AG20443 (cell line): ENCODE results near the gene P4HA3.

ENCODE experiments used
- DNase-seq: peaks from one replicate; pipeline ENCODE4 v3.0.0; 2012; ENCODE audit warnings: low spot score, mixed read lengths

P4HA3 gene

DNA sequence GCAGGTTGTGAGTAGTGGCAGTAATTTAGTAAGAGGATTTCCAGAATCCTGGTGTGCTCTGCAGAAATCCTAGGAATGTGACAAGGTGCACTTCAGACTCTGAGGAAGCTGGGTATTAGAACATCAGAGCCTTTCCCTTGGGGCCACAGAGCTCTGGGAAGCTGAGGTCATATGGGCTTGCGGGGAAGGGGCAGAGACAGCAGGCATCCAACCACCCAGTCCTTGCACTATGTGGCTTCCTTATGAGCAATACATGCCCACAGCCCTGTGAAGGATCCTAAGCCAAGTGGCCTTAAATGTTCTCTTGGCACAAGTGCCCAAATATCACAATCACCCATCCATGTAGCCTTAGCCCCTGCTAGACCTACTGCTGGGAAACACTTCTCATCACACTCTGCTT lies 46.2 kb downstream of the P4HA3 start:
- no peak for DNase-seq

DNA sequence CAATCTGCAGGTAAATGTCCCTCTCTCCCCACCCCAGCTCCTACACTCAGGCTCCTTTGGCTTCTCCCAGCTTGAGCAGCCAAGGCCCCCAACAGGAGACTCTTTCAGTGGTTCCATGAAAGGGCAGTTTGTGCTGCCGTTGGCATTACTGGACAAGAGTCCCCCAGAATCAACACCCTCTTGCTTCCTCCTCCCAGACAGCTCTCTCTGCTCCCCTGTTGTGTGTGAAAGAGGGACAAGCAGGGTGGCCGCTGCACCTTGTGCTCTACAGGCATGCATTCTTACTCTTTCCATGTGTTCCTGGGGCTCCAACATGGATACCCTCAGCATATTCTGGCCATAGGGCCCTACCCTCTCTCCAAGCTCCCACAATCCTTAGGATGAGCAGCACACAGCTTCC lies 48.7 kb downstream of the P4HA3 start:
- no peak for DNase-seq

DNA sequence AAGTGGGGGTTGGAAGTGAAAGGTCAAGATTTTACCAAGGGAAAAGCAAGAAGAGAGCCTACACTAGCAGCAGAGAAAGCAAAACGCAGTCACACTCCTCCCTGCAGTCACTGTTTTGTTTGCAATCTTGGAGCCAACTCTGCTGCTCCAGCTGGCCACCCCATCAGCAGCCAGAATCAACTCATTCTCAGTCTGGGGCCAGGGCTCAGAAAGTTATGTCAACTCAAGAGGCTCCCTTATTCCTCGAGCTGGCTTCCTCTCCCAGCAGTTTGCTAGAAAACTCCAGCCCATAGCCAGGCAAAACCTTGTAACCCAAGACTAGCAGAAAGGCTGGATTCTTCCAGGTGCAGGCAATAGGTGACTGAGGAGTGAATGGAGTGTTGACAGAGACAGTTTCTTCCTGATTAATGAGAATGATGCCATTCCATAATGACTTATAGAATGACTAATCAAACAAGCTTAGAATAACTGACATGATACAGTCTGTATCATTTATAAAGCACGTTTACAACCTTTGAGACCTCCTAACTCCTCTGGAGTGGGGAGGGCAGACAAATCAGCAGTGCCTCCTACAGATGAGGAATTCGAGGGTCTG lies 53.4 kb downstream of the P4HA3 start:
- peak; percentile 84 for DNase-seq

DNA sequence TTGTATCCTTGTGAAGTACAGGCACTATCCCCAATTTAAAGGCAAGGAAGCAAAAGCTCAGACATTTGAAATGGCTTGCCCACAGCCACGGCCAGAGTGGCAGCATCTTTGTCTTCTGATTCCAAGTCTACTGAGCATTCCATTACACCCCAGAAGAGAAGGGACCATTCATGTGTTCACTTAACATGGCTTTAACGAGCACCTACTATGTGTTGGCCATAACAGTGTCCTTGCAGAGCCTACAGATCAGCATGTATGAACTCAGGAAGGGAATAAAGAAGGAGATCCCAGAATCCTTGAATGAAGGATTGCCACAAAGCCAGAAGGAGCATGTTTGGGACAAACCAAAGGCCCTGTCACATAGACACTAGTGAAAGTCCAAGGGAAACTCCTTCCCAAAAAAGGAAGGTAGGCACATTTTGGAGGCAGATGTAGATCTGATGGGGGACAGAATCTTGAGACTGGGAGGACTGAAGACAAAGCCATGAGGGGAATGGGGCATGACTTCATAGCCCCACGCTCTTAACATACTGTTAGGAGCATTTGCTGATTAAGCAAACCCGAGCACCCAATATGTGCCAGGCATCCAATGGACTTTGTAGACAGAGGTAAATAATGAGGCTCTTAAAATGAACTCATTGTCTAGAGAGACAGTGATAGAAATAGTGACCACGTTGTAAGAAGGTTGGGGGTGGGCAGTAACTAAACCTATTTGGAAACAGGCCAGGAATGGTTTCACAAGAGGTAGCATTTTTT lies 54.9 kb downstream of the P4HA3 start:
- DNase-seq, result no peak

DNA sequence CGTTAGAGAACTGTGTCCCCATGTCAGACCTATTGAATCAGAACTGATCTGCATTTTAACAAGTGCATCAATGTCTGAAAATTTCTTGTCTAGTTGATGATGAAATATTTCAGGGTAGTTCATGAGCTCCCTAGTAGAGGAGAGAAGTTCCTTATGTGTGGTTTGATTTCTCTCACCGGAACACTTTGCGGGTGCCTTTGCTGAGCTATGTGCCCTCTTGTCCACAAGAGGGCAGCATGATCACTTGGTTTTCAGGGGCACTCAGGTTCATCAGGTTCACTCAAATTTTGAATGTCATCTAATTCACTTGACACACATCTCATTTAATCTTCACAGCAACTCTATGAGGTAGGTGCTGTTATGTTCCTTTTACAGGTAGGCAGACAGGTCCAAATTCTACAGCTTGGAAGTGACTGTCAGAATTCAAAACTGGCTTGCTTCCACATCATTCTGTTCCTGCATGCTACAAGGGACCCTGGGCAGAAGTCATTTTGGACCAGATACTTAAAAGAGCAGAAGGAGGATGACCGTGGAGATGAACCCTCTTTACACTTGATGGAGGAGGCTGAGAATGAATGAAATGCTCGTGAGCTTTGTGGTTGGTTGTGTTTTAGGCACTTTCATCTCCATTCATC lies 55.6 kb downstream of the P4HA3 start:
- peak; percentile 85 for DNase-seq

DNA sequence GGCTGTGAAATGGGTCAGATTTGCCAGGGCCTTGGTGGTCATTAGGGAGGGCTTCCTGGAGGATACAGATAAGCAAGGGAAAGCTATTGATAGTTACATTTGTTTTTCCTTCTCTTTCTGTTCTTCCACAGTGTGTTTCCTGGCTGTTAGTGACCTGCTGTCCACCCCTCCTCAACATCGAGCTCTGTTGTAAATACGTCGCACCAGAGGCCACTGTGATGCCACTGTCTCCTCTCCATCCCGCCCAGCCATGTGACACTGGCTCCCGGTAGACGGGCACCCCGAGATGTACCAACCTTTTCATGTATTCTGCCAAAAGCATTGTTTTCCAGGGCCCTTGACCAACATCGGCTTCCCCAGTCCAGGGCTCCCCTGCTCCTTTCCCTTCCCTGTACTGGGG lies 58.1 kb downstream of the P4HA3 start:
- no peak for DNase-seq

DNA sequence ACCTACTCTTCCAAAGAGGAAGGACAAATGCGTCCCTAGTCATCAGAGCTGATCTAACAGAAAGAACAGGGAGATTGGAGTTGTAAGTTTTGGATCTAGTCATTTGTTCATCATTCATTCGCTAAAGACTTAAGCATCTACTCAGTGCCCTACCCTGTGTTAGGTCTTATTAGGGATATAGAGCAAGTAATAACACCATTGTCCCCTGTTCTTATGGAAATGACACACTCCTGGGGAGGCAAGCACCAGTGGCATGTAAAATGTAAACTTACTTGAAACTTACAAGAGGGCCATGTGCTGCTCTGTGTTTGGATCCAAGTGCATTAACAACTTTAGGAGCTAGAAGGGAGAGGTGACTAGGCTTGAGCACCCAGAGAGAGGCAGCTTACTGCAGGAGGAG lies 61.9 kb downstream of the P4HA3 start:
- DNase-seq, result no peak

DNA sequence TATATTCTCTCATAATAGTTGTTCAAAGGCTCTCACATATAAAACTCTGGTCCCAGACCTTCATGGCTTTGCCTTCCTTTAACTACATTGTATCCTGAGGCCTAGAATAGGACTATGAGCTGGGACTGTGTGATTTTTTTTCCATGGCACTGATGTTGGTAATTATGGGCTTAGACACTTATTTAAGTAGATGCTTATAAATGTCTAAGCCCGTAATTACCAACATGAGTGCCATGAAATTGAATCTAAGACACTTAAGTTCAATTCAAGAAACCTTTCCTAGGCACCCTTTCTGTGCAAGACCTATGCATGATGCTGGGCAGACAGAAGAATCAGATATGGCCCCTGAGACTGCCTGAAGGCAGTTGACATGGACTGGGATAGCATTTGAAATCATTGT lies 63.0 kb downstream of the P4HA3 start:
- no peak for DNase-seq

DNA sequence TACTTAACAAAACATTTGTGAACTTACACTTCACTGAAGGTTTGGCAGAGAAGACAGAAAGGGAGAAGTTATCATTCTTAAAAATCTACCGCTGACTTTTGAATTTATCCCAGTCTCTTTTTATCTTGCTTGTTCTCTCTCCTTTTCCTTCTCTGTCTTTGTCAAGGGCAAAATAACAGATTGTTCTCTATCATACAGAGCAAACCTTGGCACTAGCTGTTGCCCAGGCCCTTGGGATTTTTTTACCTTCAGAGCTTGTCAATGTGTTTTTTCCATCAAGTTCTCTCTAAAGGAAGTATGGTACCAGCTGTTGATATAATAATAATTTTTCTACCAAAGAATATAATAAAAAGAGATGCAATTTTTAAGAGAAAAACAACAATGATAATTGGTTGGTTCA lies 73.2 kb downstream of the P4HA3 start:
- DNase-seq, result no peak

DNA sequence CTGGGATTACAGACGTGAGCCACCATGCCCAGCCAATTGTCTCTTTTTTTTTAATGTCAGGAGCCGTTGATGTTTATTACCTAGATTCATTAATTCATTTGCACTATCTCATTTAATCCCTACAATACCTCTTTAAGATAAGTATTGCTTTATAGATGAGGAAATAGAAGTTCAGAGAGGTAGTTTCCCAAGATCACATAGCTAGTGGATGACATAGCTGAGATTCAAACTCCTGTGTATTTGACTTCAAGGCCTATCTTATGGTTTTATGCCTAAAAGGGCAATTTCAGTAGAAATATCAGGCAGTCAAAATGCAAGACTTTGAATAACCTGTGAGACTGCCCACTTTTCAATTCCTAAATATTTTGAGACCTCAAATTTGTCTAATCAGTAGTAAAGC lies 73.9 kb downstream of the P4HA3 start:
- no peak for DNase-seq

DNA sequence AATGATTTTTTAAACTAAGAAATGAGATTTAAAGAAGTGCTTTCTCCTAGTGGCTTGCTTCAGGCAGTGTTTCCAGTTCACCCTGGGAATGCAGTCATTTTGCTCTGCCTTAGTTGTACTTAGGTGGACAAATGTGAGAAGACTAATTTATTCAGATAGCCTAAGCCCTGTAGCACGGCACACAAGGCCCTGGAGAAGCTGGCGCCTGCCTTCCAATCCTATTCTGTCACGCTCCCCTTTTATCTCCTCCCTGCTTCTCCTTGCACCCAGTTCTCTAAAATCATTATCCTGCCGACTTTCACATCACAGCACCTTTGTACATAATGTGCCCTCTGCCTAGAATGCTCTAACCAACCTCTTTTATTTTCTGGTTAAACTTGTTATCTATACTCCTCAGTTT lies 76.3 kb downstream of the P4HA3 start:
- DNase-seq, result no peak

DNA sequence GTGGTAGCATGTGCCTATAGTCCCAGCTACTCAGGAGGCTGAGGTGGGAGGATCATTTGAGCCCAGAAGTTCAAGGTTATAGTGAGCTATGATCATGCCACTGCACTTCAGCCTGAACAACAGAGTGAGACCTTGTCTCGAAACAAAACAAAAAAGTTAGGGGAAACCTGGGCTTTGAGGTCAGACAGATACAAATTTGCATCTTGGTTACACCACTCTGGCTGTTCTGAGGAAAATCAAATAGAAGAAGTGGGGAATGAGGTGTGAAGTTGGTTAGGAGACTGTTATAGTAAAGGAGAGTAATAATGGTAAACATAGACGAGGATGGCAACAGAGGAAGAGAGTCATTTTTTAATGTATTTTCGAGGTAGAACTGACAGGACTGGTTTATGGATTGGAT lies 77.8 kb downstream of the P4HA3 start:
- no peak for DNase-seq

DNA sequence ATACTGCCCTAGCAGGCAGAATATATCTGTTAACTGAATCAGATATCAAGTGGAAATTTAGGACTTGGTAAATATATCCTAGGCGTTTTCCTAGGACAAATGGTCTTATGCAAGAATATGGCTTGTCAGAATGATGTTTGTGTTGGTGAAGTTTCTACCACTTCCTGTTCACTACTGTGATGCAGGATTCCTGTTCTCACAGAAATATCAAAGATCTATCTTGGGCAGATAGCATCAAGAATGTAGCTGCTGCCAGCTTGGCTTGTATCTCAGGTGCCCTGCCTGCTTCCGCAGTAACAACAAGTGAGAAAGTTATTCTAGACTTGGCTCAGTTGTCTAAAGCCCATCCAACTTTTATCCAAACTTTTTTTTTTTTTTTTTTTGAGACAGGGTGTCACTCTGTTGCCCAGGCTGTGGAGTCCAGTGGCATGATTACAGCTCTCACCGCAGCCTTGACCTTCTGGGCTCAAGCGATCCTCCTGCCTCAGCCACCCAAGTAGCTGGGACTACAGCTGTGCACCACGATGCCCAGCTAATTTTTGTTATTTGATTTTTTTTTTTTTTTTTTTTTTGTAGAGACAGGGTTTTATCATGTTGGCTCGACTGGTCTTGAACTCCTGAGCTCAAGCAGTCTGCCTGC lies 79.0 kb downstream of the P4HA3 start:
- no peak for DNase-seq

DNA sequence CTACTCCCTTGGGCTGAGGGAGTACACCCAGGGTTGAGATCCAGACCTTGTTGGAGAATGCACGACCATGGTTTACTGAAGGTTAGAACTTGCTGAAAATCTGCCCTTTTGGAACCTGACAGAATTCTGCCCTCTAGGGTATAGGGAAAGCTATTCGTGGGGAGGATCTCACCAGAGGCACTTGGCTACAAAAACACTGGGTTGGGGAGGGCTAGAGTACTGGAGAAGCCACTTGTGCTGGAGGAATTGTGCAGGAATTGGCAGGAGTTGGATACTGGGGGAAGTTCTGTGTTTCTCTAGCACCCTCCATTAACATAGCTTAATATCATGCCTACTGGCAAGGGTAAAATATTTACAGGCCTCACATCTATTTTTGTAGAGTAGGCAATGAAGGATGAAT lies 84.5 kb downstream of the P4HA3 start:
- DNase-seq, result no peak

DNA sequence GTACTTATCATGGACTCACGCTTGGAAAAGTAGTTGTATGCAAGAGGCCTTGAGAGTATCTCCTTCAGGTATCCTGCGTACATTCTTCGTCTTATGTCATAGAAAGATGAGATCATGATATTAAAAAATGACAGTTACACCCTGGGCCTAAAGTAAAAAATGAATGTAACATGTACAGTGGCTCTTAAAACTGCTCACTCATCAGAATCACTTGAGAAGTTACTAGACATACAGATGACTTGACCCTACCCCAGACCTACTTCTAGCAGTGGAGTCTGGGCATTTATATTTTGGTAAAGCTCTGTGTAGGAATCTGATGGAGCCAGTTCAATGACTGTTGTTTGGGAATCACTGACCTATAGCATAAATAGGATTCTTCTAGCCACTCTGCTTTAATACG lies 85.9 kb downstream of the P4HA3 start:
- DNase-seq, result no peak

DNA sequence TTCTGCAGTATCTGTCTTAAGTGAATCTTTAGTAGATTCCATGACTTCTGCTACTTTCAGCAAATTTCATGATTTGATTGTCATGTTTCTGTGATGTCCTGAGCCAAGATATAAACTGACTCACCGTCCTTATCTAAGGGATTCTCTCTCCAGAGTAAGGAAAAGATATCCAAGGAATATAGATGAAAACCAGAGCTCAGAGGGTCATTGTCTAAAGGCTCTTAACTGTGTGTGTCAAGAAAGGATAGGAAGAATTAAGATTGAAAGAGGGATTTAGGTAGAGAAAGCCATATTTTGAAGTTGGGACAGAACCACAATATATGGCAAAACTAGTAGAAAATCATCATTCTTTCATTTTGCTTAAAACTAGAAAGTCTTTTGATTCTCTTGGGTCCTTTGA lies 89.6 kb downstream of the P4HA3 start:
- DNase-seq, result no peak

DNA sequence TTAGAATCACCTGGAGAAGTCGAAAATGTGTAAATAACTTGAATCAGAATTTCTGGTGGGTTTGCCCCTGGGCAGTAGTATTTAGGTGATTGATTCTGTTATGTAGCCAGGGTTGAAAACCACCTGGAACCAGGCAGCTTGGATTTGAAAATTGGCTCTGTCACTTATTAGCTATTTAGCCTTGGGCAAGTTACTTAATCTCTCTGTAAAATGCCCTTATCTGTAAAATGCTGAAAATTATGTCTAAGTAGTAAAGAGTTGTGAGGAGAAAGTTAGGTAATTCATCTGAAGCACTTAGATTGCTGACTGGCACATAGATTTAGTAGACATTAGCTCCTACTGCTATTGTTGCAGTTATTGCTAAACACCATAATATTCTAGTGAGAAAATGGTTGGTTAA lies 91.1 kb downstream of the P4HA3 start:
- no peak for DNase-seq
